Calu3 (cell line): Measurements from ENCODE around the gene LY6G5C. TPM values are rescaled to one million over a fixed set of nuclear protein-coding genes. Genes with fewer than 3 reads are reported as not detected.
A peak's percentile ranks its signal among the peaks of the same experiment; 100 is the strongest.

Experiments
- BruUV-seq: library from RNA; stranded (reverse); fragments of 400-500 nt; replicated peaks from 2 replicates; lab custom pipeline; 2021; lab: Mats Ljungman, UMichigan
- CTCF ChIA-PET: fragments of 300-600 bp; sonication (Branson Sonifier 250); formaldehyde crosslinking; loops from one replicate; lab custom pipeline; 2022; ENCODE audit warnings: antibody characterized with exemption; lab: Charles Lee
- DNase-seq: peaks from one replicate; pipeline ENCODE4 v3.0.0; 2022
- H3K27ac Mint-ChIP-seq: one replicate; pipeline ENCODE4 v1.8.0; 2022; ENCODE audit warnings: mixed read lengths; ENCODE audit not compliant: unreplicated experiment
- H3K27me3 Mint-ChIP-seq: one replicate; pipeline ENCODE4 v1.8.0; 2022; ENCODE audit warnings: mixed read lengths; ENCODE audit not compliant: unreplicated experiment
- H3K36me3 Mint-ChIP-seq: one replicate; pipeline ENCODE4 v1.8.0; 2022; ENCODE audit warnings: mild to moderate bottlenecking, moderate library complexity, mixed read lengths; ENCODE audit not compliant: insufficient read depth, unreplicated experiment
- H3K4me1 Mint-ChIP-seq: one replicate; pipeline ENCODE4 v1.8.0; 2022; ENCODE audit warnings: mild to moderate bottlenecking, low read depth, mixed read lengths; ENCODE audit not compliant: unreplicated experiment
- H3K4me3 Mint-ChIP-seq: one replicate; pipeline ENCODE4 v1.8.0; 2022; ENCODE audit warnings: mild to moderate bottlenecking, low read depth, moderate library complexity, mixed read lengths; ENCODE audit not compliant: unreplicated experiment
- H3K9me3 Mint-ChIP-seq: one replicate; pipeline ENCODE4 v1.8.0; 2022; ENCODE audit warnings: low read depth, mixed read lengths; ENCODE audit not compliant: unreplicated experiment
- CTCF ChIP-seq: fragments of 200-600 bp; IDR thresholded peaks from one replicate; pipeline ENCODE4 v1.8.0; 2022; ENCODE audit warnings: antibody characterized with exemption; ENCODE audit not compliant: unreplicated experiment
- intact Hi-C: fragments of 100-400 bp; cut with micrococcal nuclease; formaldehyde crosslinking; loops from one replicate; pipeline ENCODE4 v1.10.0; 2022; ENCODE audit not compliant: unreplicated experiment
- total RNA-seq: library from RNA; stranded (reverse); gene quantifications from 2 replicates; pipeline ENCODE4 v1.2.3, GENCODE V29; 2022

Gene LY6G5C
- total RNA-seq, 1 experiment from 2014 or later: 4.9 TPM

GRCh38 chr6:31676322-31676903 lies 4.5 kb downstream of the LY6G5C start:
- no peak overlapping the region for H3K27ac Mint-ChIP-seq
- no peak overlapping the region for H3K4me3 Mint-ChIP-seq
- CTCF ChIA-PET: interaction anchor here (0.6 kb wide), 1 partner anchor 222 kb away, joined by 3 read pairs; no protein-coding TSS in a partner anchor
- no peak for DNase-seq
- H3K4me1 Mint-ChIP-seq: peaks cover 16% of the 10 kb centered on the region
- peaks cover 61% of the 10 kb centered on the region for H3K36me3 Mint-ChIP-seq
- H3K9me3 Mint-ChIP-seq: no peaks in the 10 kb centered on the region
- no peaks in the 10 kb centered on the region for H3K27me3 Mint-ChIP-seq
- intact Hi-C loops: no loop called here
- BruUV-seq: no TSS peak
- no peak for TF ChIP-seq CTCF

DNA sequence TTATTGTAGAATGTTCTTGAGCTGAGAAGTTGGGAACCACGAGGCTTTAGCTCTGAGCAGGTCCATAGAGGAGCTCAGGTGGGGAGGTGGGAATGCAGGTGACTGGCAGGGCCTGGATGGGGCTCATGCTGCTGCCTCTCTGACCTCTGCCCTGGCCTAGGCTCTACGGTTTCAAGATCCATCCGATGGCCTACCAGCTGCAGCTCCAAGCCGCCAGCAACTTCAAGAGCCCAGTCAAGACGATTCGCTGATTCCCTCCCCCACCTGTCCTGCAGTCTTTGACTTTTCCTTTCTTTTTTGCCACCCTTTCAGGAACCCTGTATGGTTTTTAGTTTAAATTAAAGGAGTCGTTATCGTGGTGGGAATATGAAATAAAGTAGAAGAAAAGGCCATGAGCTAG lies 11.2 kb downstream of the LY6G5C start, which contains the start of gene LY6G5B:
LY6G5B (plus strand) TSS at position 301 of the 400 bp plus-strand sequence. CDS start 975 bp downstream, outside the sequence.
- Mint-ChIP-seq H3K27me3 (no peaks in the 10 kb centered on the region), H3K4me1 (peaks cover 22% of the 10 kb centered on the region), H3K27ac (no peak within 1 kb of the TSS), H3K36me3 (peaks cover 92% of the 10 kb centered on the region), H3K9me3 (no peaks in the 10 kb centered on the region), H3K4me3 (no peak within 1 kb of the TSS)
- no TSS peak for BruUV-seq
- intact Hi-C loops: no loop called here
- TF ChIP-seq CTCF: no peak
- CTCF ChIA-PET: interaction anchor here (0.5 to 0.7 kb wide), 3 partner anchors 153 to 198 kb away, joined by 4 to 5 read pairs (median 4); no protein-coding TSS in a partner anchor
- DNase-seq: no peak

DNA sequence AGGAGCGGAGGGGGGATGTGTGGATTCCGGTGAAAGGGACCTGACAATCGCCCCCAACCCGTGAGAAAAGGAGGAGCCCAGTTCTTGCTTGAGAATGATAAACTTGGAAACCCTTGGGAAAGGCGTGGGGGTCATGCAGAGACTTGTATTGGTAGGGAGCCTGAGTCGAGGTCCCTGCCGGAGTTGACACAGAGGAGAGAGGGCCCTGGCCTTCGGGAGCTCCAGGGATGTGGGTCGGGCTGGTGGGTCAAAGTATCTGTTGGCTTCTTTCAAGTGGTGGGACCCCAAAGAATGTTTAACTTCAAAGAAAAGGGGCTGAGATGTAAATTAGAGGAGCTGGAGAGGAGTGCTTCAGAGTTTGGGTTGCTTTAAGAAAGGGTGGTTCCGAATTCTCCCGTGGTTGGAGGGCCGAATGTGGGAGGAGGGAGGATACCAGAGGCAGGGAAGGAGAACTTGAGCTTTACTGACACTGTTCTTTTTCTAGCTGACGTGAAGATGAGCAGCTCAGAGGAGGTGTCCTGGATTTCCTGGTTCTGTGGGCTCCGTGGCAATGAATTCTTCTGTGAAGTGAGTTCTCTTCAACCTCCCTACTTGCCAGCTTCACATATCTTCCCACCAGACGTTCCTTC lies 14.4 kb downstream of the LY6G5C start:
- no TSS peak for BruUV-seq
- Mint-ChIP-seq H3K4me3 (peak overlapping the region; percentile 92), H3K27me3 (no peaks in the 10 kb centered on the region), H3K36me3 (peaks cover 94% of the 10 kb centered on the region), H3K9me3 (no peaks in the 10 kb centered on the region), H3K27ac (peak overlapping the region; percentile 91), H3K4me1 (peaks cover 49% of the 10 kb centered on the region)
- intact Hi-C loops: no loop called here
- CTCF ChIA-PET: interaction anchor here (0.6 to 2.5 kb wide), 2 partner anchors 14 to 1786 kb away, joined by 4 to 23 read pairs; partner anchors contain the start of gene BAG6
- DNase-seq: no peak
- TF ChIP-seq CTCF: no peak

DNA sequence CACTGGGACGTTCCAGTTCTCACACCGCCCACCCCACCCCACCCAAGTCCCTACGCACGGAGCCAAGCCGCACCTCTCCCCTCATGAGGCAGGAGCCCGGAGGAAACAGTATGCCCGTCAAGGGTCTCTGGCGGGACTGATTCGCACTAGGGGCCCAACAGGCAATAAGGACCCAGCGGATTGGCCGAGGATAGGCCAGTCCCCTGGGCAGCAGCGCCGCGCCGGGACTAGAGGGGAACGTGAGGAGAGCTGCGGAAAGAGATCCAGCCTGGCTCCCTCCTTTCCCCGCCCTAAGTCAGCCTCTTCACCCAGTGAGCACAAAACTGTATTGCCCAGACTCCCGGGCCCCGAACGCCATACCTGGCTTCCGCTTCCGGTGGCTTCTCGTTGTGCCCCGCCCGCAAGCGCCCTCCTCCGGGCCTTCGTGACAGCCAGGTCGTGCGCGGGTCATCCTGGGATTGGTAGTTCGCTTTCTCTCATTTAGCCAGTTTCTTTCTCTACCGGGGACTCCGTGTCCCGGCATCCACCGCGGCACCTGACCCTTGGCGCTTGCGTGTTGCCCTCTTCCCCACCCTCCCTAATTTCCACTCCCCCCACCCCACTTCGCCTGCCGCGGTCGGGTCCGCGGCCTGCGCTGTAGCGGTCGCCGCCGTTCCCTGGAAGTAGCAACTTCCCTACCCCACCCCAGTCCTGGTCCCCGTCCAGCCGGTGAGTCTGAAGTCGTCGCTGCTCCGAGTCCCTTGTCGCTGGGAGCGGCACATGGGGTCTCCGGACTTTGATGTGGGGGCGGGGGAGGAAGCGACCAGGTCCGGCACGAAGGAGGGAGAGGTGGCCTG lies 15.1 kb downstream of the LY6G5C start, which contains the start of gene CSNK2B:
CSNK2B (plus strand) TSS at position 580 of the 836 bp plus-strand sequence. CDS start 752 bp downstream, outside the sequence.
- Mint-ChIP-seq H3K9me3 (no peaks in the 10 kb centered on the region), H3K27ac (peak within 1 kb of the TSS; percentile 91), H3K4me3 (peak within 1 kb of the TSS; percentile 92), H3K4me1 (peaks cover 49% of the 10 kb centered on the region), H3K36me3 (peaks cover 94% of the 10 kb centered on the region), H3K27me3 (no peaks in the 10 kb centered on the region)
- intact Hi-C loops: loop anchor here (1.0 kb wide), 1 partner anchor 280 kb away; no protein-coding TSS in a partner anchor
- peak; percentile 100 for DNase-seq
- no peak for TF ChIP-seq CTCF
- CTCF ChIA-PET: interaction anchor here (0.6 to 2.5 kb wide), 6 partner anchors 13 to 702 kb away, joined by 3 to 23 read pairs (median 5); partner anchors contain the start of genes BAG6 and MSH5
- no TSS peak for BruUV-seq
